ENCODE measurements around the gene OBSCN. TPM values are rescaled to one million over a fixed set of nuclear protein-coding genes. Genes with fewer than 3 reads are reported as not detected.

OBSCN gene
- total and polyA plus RNA-seq, 2 of the 4 experiments (the other 2 are of a cell fraction), result 4.1 to 9.5 TPM

DNA sequence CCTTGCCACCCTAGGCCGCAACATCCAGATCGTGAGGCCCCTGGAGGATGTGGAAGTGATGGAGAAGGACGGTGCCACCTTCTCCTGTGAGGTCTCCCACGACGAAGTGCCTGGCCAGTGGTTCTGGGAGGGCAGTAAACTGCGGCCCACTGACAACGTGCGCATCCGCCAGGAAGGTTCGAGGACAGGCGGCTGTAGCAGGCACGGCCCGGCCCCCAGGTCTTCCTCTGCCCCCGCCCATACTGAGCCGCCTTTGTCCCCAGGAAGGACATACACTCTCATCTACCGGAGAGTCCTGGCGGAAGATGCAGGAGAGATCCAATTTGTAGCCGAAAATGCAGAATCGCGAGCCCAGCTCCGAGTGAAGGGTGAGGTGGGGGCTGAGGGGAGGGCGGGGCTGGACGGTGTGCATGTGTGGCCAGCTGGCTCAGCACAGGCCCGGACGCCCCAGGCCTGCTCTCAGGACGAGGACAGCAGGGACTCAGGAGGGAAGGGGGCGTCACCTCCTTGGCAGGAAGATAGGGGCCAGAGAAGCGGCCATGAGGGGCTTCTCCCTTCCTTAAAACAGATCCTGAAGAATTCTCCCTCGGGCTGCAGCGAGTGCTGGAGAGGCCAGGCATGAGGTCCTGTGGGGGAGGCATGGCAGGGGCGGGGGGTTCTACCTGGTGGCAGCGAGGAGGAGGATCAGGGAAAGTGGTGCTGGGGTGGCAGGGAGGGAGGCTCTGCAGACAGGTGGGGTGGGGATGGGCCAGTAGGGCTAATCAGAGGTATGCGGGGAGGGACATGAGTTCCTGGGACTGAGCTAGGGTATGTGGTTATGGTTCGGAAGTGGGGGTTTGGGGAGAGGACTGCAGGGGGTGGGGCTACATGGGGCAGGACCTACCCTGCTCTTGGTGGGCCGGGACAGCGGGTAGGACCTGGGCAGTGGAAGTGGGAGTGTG is 69.9 kb downstream of the OBSCN start:
- no peak overlapping the region for H3K4me3 ChIP-seq (ENCODE audit: insufficient read depth, low read depth, low read length)
- WGBS, 2 experiments (ENCODE audit: extremely low coverage in 2 of 2, insufficient read length in 1 of 2), result 88% methylated on average over 12 of the region's 36 CpGs; no CpG with 5 or more reads in 1 of the 2 experiments
- no peak overlapping the region for H4K91ac ChIP-seq (ENCODE audit: insufficient read depth, low read depth, low read length)
- H3K14ac ChIP-seq (replicated peaks; ENCODE audit: low read depth, low read length), result no peak overlapping the region
- H3K4ac ChIP-seq (ENCODE audit: low read depth, low read length), result no peak overlapping the region
- in situ Hi-C loops (cut with MboI; ENCODE audit: low sequenced_read_pairs), result no loop called here
- no peaks in the 10 kb centered on the region for H3K9me3 ChIP-seq (ENCODE audit: control insufficient read depth, insufficient read depth, low read length)
- H2BK5ac ChIP-seq (ENCODE audit: low read depth, low read length, poor library complexity, severe bottlenecking), result no peak overlapping the region
- intact Hi-C loops (cut with micrococcal nuclease), result loop anchor here (2.0 to 10.0 kb wide), 2 partner anchors 49 to 143 kb away; no protein-coding TSS in a partner anchor
- dilution Hi-C loops (cut with HindIII; ENCODE audit: low sequenced_read_pairs, unreplicated experiment), result no loop called here
- no peak overlapping the region for H4K5ac ChIP-seq (ENCODE audit: low read depth, low read length)
- no peak overlapping the region for H2BK20ac ChIP-seq (ENCODE audit: low read depth, low read length)
- no TSS peak for BruUV-seq (replicated peaks)
- H3K36me3 ChIP-seq (ENCODE audit: control insufficient read depth, insufficient read depth, low read length), result peaks cover 53% of the 10 kb centered on the region
- TF ChIP-seq NFE2L2 (IDR thresholded peaks at IDR 0.05; ENCODE audit: low read depth, low read length) (no peak), MAZ (IDR thresholded peaks at IDR 0.05; ENCODE audit: borderline replicate concordance, low read depth, low read length) (no peak), CHD1 (IDR thresholded peaks at IDR 0.05; ENCODE audit: low read depth, low read length) (no peak), RAD21 (IDR thresholded peaks at IDR 0.05; ENCODE audit: low read length) (no peak), FOS (IDR thresholded peaks at IDR 0.05; ENCODE audit: low read depth, low read length) (no peak)
- H3K79me1 ChIP-seq (ENCODE audit: low read depth in 1 of 2, low read length in 2 of 2), result peaks cover 5 to 29% of the 10 kb centered on the region in 2 experiments; a peak in 3 of 4 replicates
- H3K9me1 ChIP-seq (ENCODE audit: insufficient read depth, low read length), result peaks cover 4% of the 10 kb centered on the region; the same call in 1 of the 2 replicates
- peak overlapping the region; percentile 42 for H2AK9ac ChIP-seq (replicated peaks; ENCODE audit: low read depth, low read length, poor library complexity)
- no peak overlapping the region for H2AK5ac ChIP-seq (ENCODE audit: low read depth, low read length)
- H3K56ac ChIP-seq (ENCODE audit: extremely low read depth, insufficient read depth, low read length), result no peak overlapping the region
- H3K4me1 ChIP-seq (ENCODE audit: control insufficient read depth, insufficient read depth, low read length), result peaks cover 8% of the 10 kb centered on the region
- H3K18ac ChIP-seq (ENCODE audit: low read depth, low read length), result no peak overlapping the region
- ATAC-seq (ENCODE audit: low read depth) (no peak), DNase-seq (no peak)
- H3K23ac ChIP-seq (ENCODE audit: low read depth, low read length), result no peak overlapping the region
- no peak overlapping the region for H3K27ac ChIP-seq (ENCODE audit: insufficient read depth, low read length)
- ChIA-PET CTCF (interaction anchor here (0.7 kb wide), 1 partner anchor 20 kb away, joined by 3 read pairs; no protein-coding TSS in a partner anchor), POLR2A (ENCODE audit: unreplicated experiment) (no interaction called here)
- no peak overlapping the region for H3K4me2 ChIP-seq (ENCODE audit: low read depth, low read length)
- H2BK120ac ChIP-seq (ENCODE audit: low read depth, low read length), result no peak overlapping the region
- no peak overlapping the region for H2BK15ac ChIP-seq (ENCODE audit: low read depth, low read length)
- no peak overlapping the region for H3K9ac ChIP-seq (ENCODE audit: low read depth, low read length)
- H4K8ac ChIP-seq (ENCODE audit: low read depth in 2 of 2, low read length in 2 of 2), result no peak overlapping the region
- no peaks in the 10 kb centered on the region for H4K20me1 ChIP-seq (ENCODE audit: insufficient read depth, low read length)
- H3K27me3 ChIP-seq (ENCODE audit: control insufficient read depth, insufficient read depth, low read length), result no peaks in the 10 kb centered on the region
- H2AFZ ChIP-seq (replicated peaks; ENCODE audit: low read length, poor library complexity), result no peak overlapping the region
